Calu3 (cell line): ENCODE results near the gene ZDHHC21. TPM values are rescaled to one million over a fixed set of nuclear protein-coding genes. Genes with fewer than 3 reads are reported as not detected.
A peak's percentile ranks its signal among the peaks of the same experiment; 100 is the strongest.

Source experiments
- BruUV-seq: library from RNA; stranded (reverse); fragments of 400-500 nt; replicated peaks from 2 replicates; lab custom pipeline; 2021; lab: Mats Ljungman, UMichigan
- CTCF ChIA-PET: fragments of 300-600 bp; sonication (Branson Sonifier 250); formaldehyde crosslinking; loops from one replicate; lab custom pipeline; 2022; ENCODE audit warnings: antibody characterized with exemption; lab: Charles Lee
- DNase-seq: peaks from one replicate; pipeline ENCODE4 v3.0.0; 2022
- H3K27ac Mint-ChIP-seq: one replicate; pipeline ENCODE4 v1.8.0; 2022; ENCODE audit warnings: mixed read lengths; ENCODE audit not compliant: unreplicated experiment
- H3K27me3 Mint-ChIP-seq: one replicate; pipeline ENCODE4 v1.8.0; 2022; ENCODE audit warnings: mixed read lengths; ENCODE audit not compliant: unreplicated experiment
- H3K36me3 Mint-ChIP-seq: one replicate; pipeline ENCODE4 v1.8.0; 2022; ENCODE audit warnings: mild to moderate bottlenecking, moderate library complexity, mixed read lengths; ENCODE audit not compliant: insufficient read depth, unreplicated experiment
- H3K4me1 Mint-ChIP-seq: one replicate; pipeline ENCODE4 v1.8.0; 2022; ENCODE audit warnings: mild to moderate bottlenecking, low read depth, mixed read lengths; ENCODE audit not compliant: unreplicated experiment
- H3K4me3 Mint-ChIP-seq: one replicate; pipeline ENCODE4 v1.8.0; 2022; ENCODE audit warnings: mild to moderate bottlenecking, low read depth, moderate library complexity, mixed read lengths; ENCODE audit not compliant: unreplicated experiment
- H3K9me3 Mint-ChIP-seq: one replicate; pipeline ENCODE4 v1.8.0; 2022; ENCODE audit warnings: low read depth, mixed read lengths; ENCODE audit not compliant: unreplicated experiment
- CTCF ChIP-seq: fragments of 200-600 bp; IDR thresholded peaks from one replicate; pipeline ENCODE4 v1.8.0; 2022; ENCODE audit warnings: antibody characterized with exemption; ENCODE audit not compliant: unreplicated experiment
- intact Hi-C: fragments of 100-400 bp; cut with micrococcal nuclease; formaldehyde crosslinking; loops from one replicate; pipeline ENCODE4 v1.10.0; 2022; ENCODE audit not compliant: unreplicated experiment
- total RNA-seq: library from RNA; stranded (reverse); gene quantifications from 2 replicates; pipeline ENCODE4 v1.2.3, GENCODE V29; 2022

Gene ZDHHC21
- total RNA-seq, 1 experiment from 2014 or later: 10.6 TPM

- CTCF ChIA-PET: no interaction called here
- BruUV-seq: no TSS peak
- Mint-ChIP-seq H3K9me3 (no peaks in the 10 kb centered on the region), H3K27ac (no peak overlapping the region), H3K4me1 (no peaks in the 10 kb centered on the region), H3K4me3 (no peak overlapping the region), H3K36me3 (no peaks in the 10 kb centered on the region), H3K27me3 (no peaks in the 10 kb centered on the region)
- intact Hi-C loops: no loop called here
- no peak for DNase-seq
- TF ChIP-seq CTCF: no peak
These were observed 60.1 kb downstream of the ZDHHC21 start for GRCh38 chr9:14633148-14633547.

- no peak overlapping the region for H3K4me3 Mint-ChIP-seq
- no peak for TF ChIP-seq CTCF
- H3K4me1 Mint-ChIP-seq: no peaks in the 10 kb centered on the region
- H3K27me3 Mint-ChIP-seq: no peaks in the 10 kb centered on the region
- CTCF ChIA-PET: no interaction called here
- no peaks in the 10 kb centered on the region for H3K9me3 Mint-ChIP-seq
- BruUV-seq: no TSS peak
- H3K36me3 Mint-ChIP-seq: no peaks in the 10 kb centered on the region
- no peak overlapping the region for H3K27ac Mint-ChIP-seq
- intact Hi-C loops: no loop called here
- DNase-seq: no peak
These were observed 65.7 kb downstream of the ZDHHC21 start for GRCh38 chr9:14627513-14627912.

- no peak for TF ChIP-seq CTCF
- no TSS peak for BruUV-seq
- H3K4me3 Mint-ChIP-seq: no peak overlapping the region
- no peak for DNase-seq
- no peak overlapping the region for H3K27ac Mint-ChIP-seq
- no peaks in the 10 kb centered on the region for H3K4me1 Mint-ChIP-seq
- intact Hi-C loops: loop anchor here (5.0 to 10.0 kb wide), 2 partner anchors 33 to 154 kb away; no protein-coding TSS in a partner anchor
- H3K9me3 Mint-ChIP-seq: no peaks in the 10 kb centered on the region
- H3K36me3 Mint-ChIP-seq: no peaks in the 10 kb centered on the region
- CTCF ChIA-PET: no interaction called here
- H3K27me3 Mint-ChIP-seq: no peaks in the 10 kb centered on the region
These were observed 74.3 kb downstream of the ZDHHC21 start for GRCh38 chr9:14618836-14619420.

GRCh38 chr9:14616188-14616982 is 76.8 kb downstream of the ZDHHC21 start:
- Mint-ChIP-seq H3K4me3 (no peak overlapping the region), H3K4me1 (no peaks in the 10 kb centered on the region), H3K27ac (no peak overlapping the region), H3K27me3 (no peaks in the 10 kb centered on the region), H3K36me3 (no peaks in the 10 kb centered on the region), H3K9me3 (no peaks in the 10 kb centered on the region)
- CTCF ChIA-PET: no interaction called here
- intact Hi-C loops: loop anchor here (1.0 to 10.0 kb wide), 3 partner anchors 36 to 153 kb away; no protein-coding TSS in a partner anchor
- TF ChIP-seq CTCF: peak; percentile 21
- no TSS peak for BruUV-seq
- peak; percentile 2 for DNase-seq
